Left ventricle myocardium superior (tissue), 1 donor: ENCODE data around the gene DUSP2. TPM values are rescaled to one million over a fixed set of nuclear protein-coding genes. Genes with fewer than 3 reads are reported as not detected.

ENCODE experiments used
- ATAC-seq: fragments of 200-7000 bp; cut with Tn5 transposase; one replicate; pipeline ENCODE4 v1.9.1; 2020; ENCODE audit warnings: mild to moderate bottlenecking, moderate library complexity
- DNase-seq: peaks from one replicate; pipeline ENCODE4 v3.0.0-alpha.2; 2020
- intact Hi-C: fragments of 100-400 bp; cut with micrococcal nuclease; formaldehyde crosslinking; loops from one replicate; pipeline ENCODE4 v1.11.0; 2022
- total RNA-seq: library from RNA; stranded (reverse); fragmentation: NEBNext Ultra II Directional; extraction: Animal tissue kit (Norgen Biotek cat#: 25700); gene quantifications from one replicate; pipeline ENCODE4 v1.2.1, GENCODE V29; 2021
- donor health status: DM: no; HTN: yes; CAD: no; lungs with severe emphysema.

DUSP2 gene
- total RNA-seq, 1 donor from 2014 or later = 1.9 TPM

GRCh38 chr2:96138179-96139145 lies 6.8 kb downstream of the DUSP2 start, which contains the start of gene ASTL:
ASTL (minus strand) TSS chr2:96138502; CDS start chr2:96138436, 66 bp downstream.
- ATAC-seq = peak; percentile 76
- intact Hi-C loops = loop anchor here (5.0 kb wide), 1 partner anchor 34 kb away; no protein-coding TSS in a partner anchor

GRCh38 chr2:96137321-96138178 lies 7.7 kb downstream of the DUSP2 start:
- intact Hi-C loops = loop anchor here (5.0 kb wide), 1 partner anchor 35 kb away; no protein-coding TSS in a partner anchor
- DNase-seq (peak; percentile 20), ATAC-seq (no peak)

More at GRCh38 chr2:96138179-96139145, 6.8 kb downstream of the DUSP2 start, which contains the start of gene ASTL:
- DNase-seq = peak; percentile 44

- DNase-seq = peak; percentile 22
- ATAC-seq = no peak
- intact Hi-C loops = loop anchor here (5.0 kb wide), 1 partner anchor 36 kb away; no protein-coding TSS in a partner anchor
Observed at GRCh38 chr2:96136129-96136720, 9.0 kb downstream of the DUSP2 start.

- ATAC-seq (no peak), DNase-seq (peak; percentile 10)
- intact Hi-C loops = loop anchor here (5.0 kb wide), 1 partner anchor 37 kb away; no protein-coding TSS in a partner anchor
Observed at GRCh38 chr2:96135621-96136020, 9.6 kb downstream of the DUSP2 start.

GRCh38 chr2:96135171-96135570 lies 10.1 kb downstream of the DUSP2 start:
- intact Hi-C loops = loop anchor here (5.0 kb wide), 1 partner anchor 37 kb away; no protein-coding TSS in a partner anchor
- ATAC-seq (no peak), DNase-seq (no peak)

- ATAC-seq = no peak
Observed at GRCh38 chr2:96134421-96134820, 10.8 kb downstream of the DUSP2 start.

GRCh38 chr2:96131813-96132745 lies 13.2 kb downstream of the DUSP2 start:
- DNase-seq (no peak), ATAC-seq (no peak)
- intact Hi-C loops = no loop called here

More at GRCh38 chr2:96134421-96134820, 10.8 kb downstream of the DUSP2 start:
- intact Hi-C loops = no loop called here
- no peak for DNase-seq

- DNase-seq = no peak
- intact Hi-C loops = no loop called here
- no peak for ATAC-seq
Observed at GRCh38 chr2:96131152-96131812, 14.0 kb downstream of the DUSP2 start.

GRCh38 chr2:96130483-96130882 lies 14.8 kb downstream of the DUSP2 start:
- intact Hi-C loops = no loop called here
- DNase-seq (no peak), ATAC-seq (no peak)

GRCh38 chr2:96129528-96130120 lies 15.6 kb downstream of the DUSP2 start:
- intact Hi-C loops = no loop called here
- no peak for DNase-seq
- ATAC-seq = no peak

- DNase-seq = no peak
- intact Hi-C loops = no loop called here
- ATAC-seq = no peak
Observed at GRCh38 chr2:96128456-96128855, 16.8 kb downstream of the DUSP2 start.

- intact Hi-C loops = no loop called here
- ATAC-seq = no peak
- DNase-seq = no peak
Observed at GRCh38 chr2:96124406-96125265, 20.6 kb downstream of the DUSP2 start.

- no peak for ATAC-seq
- intact Hi-C loops = no loop called here
- DNase-seq = no peak
Observed at GRCh38 chr2:96123936-96124335, 21.3 kb downstream of the DUSP2 start.

- DNase-seq (peak; percentile 13), ATAC-seq (no peak)
- intact Hi-C loops = no loop called here
Observed at GRCh38 chr2:96123290-96123689, 21.9 kb downstream of the DUSP2 start.

GRCh38 chr2:96122391-96122790 lies 22.8 kb downstream of the DUSP2 start:
- peak; percentile 13 for DNase-seq

GRCh38 chr2:96121414-96121813 lies 23.8 kb downstream of the DUSP2 start:
- no peak for ATAC-seq
- intact Hi-C loops = no loop called here
- no peak for DNase-seq

More at GRCh38 chr2:96122391-96122790, 22.8 kb downstream of the DUSP2 start:
- no peak for ATAC-seq
- intact Hi-C loops = no loop called here
